Type B pancreatic cell (in vitro differentiated cells): ENCODE data around the gene ATG5. TPM values are rescaled to one million over a fixed set of nuclear protein-coding genes. Genes with fewer than 3 reads are reported as not detected.

Experiments
- DNase-seq: peaks from one replicate; pipeline ENCODE4 v3.0.0; 2021; ENCODE audit warnings: mixed read lengths; ENCODE audit not compliant: unreplicated experiment; ENCODE audit errors: extremely low spot score
- H3K27ac Mint-ChIP-seq: 2 replicates; pipeline ENCODE4 v1.8.0; 2021; ENCODE audit warnings: mild to moderate bottlenecking, mixed read lengths
- H3K27me3 Mint-ChIP-seq: 2 replicates; pipeline ENCODE4 v1.8.0; 2021; ENCODE audit warnings: mixed read lengths
- H3K36me3 Mint-ChIP-seq: 2 replicates; pipeline ENCODE4 v1.8.0; 2021; ENCODE audit warnings: mixed read lengths
- H3K4me1 Mint-ChIP-seq: one replicate; pipeline ENCODE4 v1.8.0; 2021; ENCODE audit warnings: mixed read lengths; ENCODE audit not compliant: unreplicated experiment
- H3K4me3 Mint-ChIP-seq: 2 replicates; pipeline ENCODE4 v1.8.0; 2021; ENCODE audit warnings: mild to moderate bottlenecking, mixed read lengths
- H3K9me3 Mint-ChIP-seq: 2 replicates; pipeline ENCODE4 v1.8.0; 2021; ENCODE audit warnings: mixed read lengths
- CTCF ChIP-seq: fragments of 200-600 bp; sonication (generic); conservative IDR thresholded peaks from 2 replicates; pipeline ENCODE4 v1.5.0; 2021; ENCODE audit warnings: antibody characterized with exemption, mild to moderate bottlenecking
- total RNA-seq: library from RNA; stranded (reverse); gene quantifications from 2 replicates; pipeline ENCODE4 v1.2.1, GENCODE V29; 2021; ENCODE audit warnings: low replicate concordance

The ATG5 gene
- total RNA-seq, 1 donor from 2014 or later, result 27.8 TPM

GRCh38 chr6:106363401-106364138, 38.0 kb upstream of the ATG5 start:
- TF ChIP-seq CTCF, result no peak
- no peaks in the 10 kb centered on the region for H3K9me3 Mint-ChIP-seq
- DNase-seq, result no peak
- no peaks in the 10 kb centered on the region for H3K36me3 Mint-ChIP-seq
- no peak overlapping the region for H3K4me3 Mint-ChIP-seq
- H3K27ac Mint-ChIP-seq, result no peak overlapping the region
- peaks cover 4% of the 10 kb centered on the region for H3K4me1 Mint-ChIP-seq
- peaks cover 25% of the 10 kb centered on the region for H3K27me3 Mint-ChIP-seq

- peaks cover 4% of the 10 kb centered on the region for H3K4me1 Mint-ChIP-seq
- TF ChIP-seq CTCF, result no peak
Observed at GRCh38 chr6:106360989-106361430, 35.5 kb upstream of the ATG5 start.

GRCh38 chr6:106360410-106360988, 34.9 kb upstream of the ATG5 start, which contains the start of gene CRYBG1:
Gene CRYBG1, plus strand, starts transcription at chr6:106360717. Its CDS starts 192 bp downstream, at chr6:106360909.
- peaks cover 43% of the 10 kb centered on the region for H3K27me3 Mint-ChIP-seq
- peaks cover 4% of the 10 kb centered on the region for H3K4me1 Mint-ChIP-seq
- peak within 1 kb of the TSS; percentile 89 for H3K4me3 Mint-ChIP-seq
- peak; percentile 90 for DNase-seq
- peak; percentile 99 for TF ChIP-seq CTCF
- H3K27ac Mint-ChIP-seq, result peak within 1 kb of the TSS; percentile 43
- no peaks in the 10 kb centered on the region for H3K36me3 Mint-ChIP-seq
- no peaks in the 10 kb centered on the region for H3K9me3 Mint-ChIP-seq

More at GRCh38 chr6:106360989-106361430, 35.5 kb upstream of the ATG5 start:
- Mint-ChIP-seq H3K36me3 (no peaks in the 10 kb centered on the region), H3K4me3 (peak overlapping the region; percentile 89), H3K27ac (peak overlapping the region; percentile 43), H3K9me3 (no peaks in the 10 kb centered on the region), H3K27me3 (peaks cover 38% of the 10 kb centered on the region)
- peak; percentile 68 for DNase-seq

GRCh38 chr6:106359959-106360409, 34.4 kb upstream of the ATG5 start:
- H3K27me3 Mint-ChIP-seq, result peaks cover 44% of the 10 kb centered on the region
- H3K4me1 Mint-ChIP-seq, result peaks cover 4% of the 10 kb centered on the region
- H3K36me3 Mint-ChIP-seq, result no peaks in the 10 kb centered on the region
- H3K4me3 Mint-ChIP-seq, result peak overlapping the region; percentile 81
- no peak for TF ChIP-seq CTCF
- DNase-seq, result no peak
- H3K9me3 Mint-ChIP-seq, result no peaks in the 10 kb centered on the region
- H3K27ac Mint-ChIP-seq, result no peak overlapping the region

GRCh38 chr6:106356378-106356777, 30.8 kb upstream of the ATG5 start:
- no peak for TF ChIP-seq CTCF
- peaks cover 40% of the 10 kb centered on the region for H3K27me3 Mint-ChIP-seq
- no peaks in the 10 kb centered on the region for H3K9me3 Mint-ChIP-seq
- H3K36me3 Mint-ChIP-seq, result no peaks in the 10 kb centered on the region
- no peak for DNase-seq
- H3K27ac Mint-ChIP-seq, result no peak overlapping the region
- H3K4me1 Mint-ChIP-seq, result peaks cover 3% of the 10 kb centered on the region
- no peak overlapping the region for H3K4me3 Mint-ChIP-seq
